NCI-H82 (cell line): Measurements from ENCODE around the gene FOXN3.
A peak's percentile ranks its signal among the peaks of the same experiment; 100 is the strongest.

Source experiments
- DNase-seq: peaks from one replicate; lab custom pipeline; 2025; lab: John Stamatoyannopoulos, UW

FOXN3 gene

GRCh38 chr14:89408907-89409700 is 7.9 kb downstream of the FOXN3 start:
- no peak for DNase-seq

DNA sequence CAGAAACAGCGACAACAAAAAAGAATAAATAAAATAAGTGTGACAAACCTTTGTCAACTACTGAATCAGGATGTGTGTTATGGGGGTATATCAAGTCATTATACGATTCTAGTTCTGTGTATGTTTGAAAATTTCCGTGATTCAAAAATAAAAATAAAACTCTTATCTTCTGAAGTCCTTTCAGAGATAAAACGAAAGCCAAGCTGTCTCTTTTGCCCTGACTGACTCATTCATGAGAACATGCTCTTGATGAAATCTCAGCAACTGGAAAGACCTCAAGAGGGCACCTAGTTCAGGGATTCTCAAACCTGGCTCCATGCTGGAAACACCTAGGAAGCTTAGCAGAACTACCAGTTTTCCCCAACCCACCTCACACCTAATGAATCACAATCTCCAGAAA is 9.2 kb downstream of the FOXN3 start:
- DNase-seq, result no peak

DNA sequence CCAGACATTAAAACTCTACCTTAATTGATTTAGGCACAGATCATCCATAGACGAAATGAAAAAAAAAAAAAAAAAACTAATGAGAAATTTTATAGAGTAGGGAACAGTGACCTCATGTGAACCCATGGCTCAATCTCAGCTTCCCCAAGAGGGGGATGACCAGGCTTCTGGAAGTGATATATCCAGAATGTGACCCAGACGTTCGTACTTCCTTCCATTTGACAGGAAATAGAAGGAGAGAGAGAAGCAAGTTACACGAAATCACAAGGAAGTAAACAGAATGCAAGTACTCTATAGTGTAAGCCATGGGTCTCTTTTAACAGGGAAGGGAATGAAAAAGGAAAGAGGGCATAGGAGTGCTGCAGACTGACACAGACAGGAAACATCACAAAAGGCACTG is 10.1 kb downstream of the FOXN3 start:
- DNase-seq, result peak; percentile 49

DNA sequence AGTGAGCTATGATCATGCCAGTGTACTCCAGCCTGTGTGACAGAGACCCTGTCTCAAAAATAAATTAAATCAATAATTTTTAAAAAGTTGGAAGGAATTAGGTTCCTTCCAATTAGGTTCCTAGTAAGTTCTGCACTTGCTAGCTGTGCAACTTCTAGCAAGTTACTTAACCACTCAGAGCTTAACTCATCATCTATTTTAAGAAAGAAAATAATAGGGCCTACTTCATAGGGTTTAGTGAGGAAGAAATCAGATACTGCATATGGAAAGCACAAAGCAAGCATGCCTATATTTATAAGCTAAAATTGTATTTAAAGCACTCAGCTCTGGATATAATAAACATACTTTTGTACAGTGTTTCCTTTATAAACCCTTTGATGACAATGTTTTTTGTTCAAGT is 10.7 kb downstream of the FOXN3 start:
- no peak for DNase-seq

DNA sequence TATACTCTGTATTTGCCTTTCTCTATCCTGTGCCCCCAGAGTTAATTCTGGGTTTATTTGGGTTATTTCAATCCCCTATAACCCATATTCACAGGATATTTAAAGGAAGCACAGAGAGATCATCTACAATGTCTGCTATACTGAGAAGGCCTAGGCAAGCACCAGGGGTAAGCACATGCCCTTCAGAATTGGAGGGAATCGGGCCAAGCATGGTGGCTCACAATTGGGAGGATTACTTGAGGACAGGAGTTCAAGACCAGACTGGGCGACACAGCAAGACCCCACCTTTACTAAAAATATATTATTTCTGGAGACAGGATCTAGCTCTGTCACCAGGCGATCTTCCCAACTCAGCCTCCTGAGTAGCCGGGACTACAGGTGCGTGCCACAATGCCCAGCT is 11.3 kb downstream of the FOXN3 start:
- no peak for DNase-seq

- no peak for DNase-seq
These were observed 14.7 kb downstream of the FOXN3 start for GRCh38 chr14:89402363-89402762.

DNA sequence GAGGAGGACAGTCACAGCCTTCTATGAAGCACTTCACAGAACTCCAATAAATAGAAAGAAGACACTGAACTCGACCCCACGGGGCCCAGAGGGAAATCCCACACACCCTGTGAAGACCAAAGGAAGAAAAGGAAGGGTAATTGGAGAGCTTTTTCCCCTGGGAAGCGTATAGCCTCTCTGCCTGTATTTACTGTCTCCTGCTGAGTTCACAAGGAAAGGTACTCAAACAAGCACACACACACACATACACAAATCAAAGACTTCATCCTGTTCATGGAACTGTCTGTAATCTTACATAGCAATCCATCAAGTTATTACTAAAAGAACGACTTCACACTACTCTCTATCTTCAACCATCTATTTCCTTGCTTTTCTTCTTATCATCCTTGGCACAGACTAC is 15.3 kb downstream of the FOXN3 start:
- DNase-seq, result no peak

- no peak for DNase-seq
These were observed 15.8 kb downstream of the FOXN3 start for GRCh38 chr14:89401241-89401640.

DNA sequence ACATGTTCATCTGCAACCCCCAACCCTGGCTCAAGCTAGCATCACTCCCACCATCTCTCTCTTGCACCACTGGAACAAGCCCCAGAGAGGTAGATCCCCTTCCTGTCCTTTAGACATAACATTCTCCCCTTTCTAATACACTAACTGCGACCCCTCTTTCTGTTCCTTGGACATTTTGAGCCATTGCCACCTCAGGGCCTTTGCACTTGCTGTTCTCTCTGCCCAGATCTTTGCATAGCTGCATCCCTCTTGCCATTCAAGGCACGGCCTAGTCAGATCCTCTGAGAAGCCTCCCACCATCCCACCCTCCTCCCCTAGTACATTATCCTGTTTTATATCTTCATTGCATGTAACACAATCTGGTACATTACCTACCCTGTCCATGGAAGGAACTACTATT is 16.5 kb downstream of the FOXN3 start:
- no peak for DNase-seq

DNA sequence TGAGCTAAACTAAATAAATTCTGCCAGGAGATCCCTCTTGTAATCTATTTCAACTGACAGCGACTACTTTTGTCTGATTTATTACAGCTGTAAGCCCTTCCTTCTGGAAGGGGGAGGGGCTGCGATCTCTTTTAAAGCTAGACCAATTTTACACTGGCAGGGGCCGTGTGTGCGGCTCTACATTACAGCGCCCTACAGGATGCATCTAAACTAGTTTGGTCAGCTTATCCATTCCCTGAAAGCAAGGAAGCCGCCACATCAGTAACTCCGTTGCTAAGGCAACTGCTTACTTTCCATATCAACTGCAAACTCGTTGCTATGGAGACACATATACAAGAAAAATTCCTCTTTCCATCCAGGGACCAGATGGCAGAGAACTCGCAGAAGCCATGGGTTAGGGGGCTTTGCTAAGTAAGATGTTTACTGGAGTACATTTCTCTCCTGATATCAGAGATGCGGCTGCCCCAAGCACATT is 17.4 kb downstream of the FOXN3 start:
- DNase-seq, result peak; percentile 92

- no peak for DNase-seq
These were observed 17.9 kb downstream of the FOXN3 start for GRCh38 chr14:89399157-89399556.

- DNase-seq, result no peak
These were observed 19.3 kb downstream of the FOXN3 start for GRCh38 chr14:89397569-89398230.

- DNase-seq, result no peak
These were observed 22.1 kb downstream of the FOXN3 start for GRCh38 chr14:89394972-89395371.

GRCh38 chr14:89393222-89393745 is 23.7 kb downstream of the FOXN3 start:
- peak; percentile 16 for DNase-seq

DNA sequence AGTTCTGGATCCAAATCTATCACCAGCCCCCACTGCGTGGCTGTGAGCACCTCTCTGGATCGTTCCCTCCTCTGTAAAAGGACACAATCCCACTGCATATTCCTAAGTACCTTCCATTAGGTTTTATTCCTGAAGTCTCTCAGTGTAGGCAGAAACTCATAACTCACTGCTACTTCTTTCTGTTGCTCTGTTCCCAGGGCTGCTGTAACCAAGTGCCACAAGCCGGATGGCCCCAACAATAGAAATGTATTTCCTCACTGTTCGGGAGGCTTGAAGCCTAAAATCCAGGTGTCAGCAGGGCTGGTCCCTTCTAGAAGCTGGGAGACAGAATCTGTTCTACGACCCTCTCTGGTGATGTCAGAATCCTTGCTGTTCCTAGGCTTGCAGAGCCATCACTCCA is 24.9 kb downstream of the FOXN3 start:
- no peak for DNase-seq

- no peak for DNase-seq
These were observed 25.5 kb downstream of the FOXN3 start for GRCh38 chr14:89391556-89391955.

DNA sequence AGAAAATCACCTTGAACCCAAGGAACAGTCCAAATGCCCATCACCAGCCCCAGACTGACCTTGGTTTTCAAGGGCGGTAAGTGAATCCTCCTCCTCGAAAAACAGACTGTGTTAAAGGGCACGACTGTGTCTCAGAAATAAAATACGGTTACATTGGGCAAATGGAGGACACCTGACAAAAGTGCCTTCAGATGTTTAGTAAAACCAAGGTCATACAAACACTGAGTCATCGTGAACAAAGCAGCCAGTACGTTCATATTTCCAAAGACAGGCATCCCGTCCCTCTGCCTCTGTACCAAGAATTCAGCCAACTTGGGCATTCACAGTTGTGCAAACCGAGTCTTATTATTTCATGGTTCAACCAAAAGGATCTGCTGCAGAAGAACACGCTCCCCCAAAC is 25.9 kb downstream of the FOXN3 start:
- DNase-seq, result no peak

- no peak for DNase-seq
These were observed 28.2 kb downstream of the FOXN3 start for GRCh38 chr14:89388853-89389252.

DNA sequence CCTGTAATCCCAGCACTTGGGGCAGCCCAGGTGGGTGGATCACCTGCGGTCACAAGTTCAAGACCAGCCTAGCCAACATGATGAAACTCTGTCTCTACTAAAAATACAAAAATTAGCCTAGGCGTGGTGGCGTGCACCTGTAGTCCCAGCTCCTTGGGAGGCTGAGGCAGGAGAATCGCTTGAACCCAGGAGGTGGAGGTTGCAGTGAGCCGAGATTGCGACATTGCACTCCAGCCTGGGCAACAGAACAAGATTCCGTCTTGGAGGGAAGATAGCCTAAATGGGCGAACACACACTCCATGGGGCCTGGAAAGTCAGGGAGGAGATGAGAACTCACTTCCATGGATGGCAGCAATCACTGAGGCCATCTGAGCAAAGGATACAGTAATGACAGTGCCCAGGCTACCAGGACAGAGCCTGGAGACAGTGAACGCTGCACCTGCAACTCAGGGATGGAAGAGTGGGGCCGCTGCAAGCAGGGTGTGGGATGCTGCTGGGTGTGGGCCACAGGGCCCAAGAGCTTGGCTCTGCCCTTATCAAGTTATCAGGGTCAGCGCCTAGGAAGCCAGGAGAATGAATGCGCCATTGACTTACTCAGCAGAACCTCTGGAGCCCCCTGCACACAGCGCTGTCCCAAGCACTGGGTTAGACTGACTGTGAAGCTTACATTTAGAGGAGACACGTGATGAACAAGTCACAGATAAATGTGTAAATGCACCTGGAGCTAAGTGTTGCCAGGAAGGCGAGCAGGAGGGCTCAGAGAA is 28.9 kb downstream of the FOXN3 start:
- DNase-seq, result no peak

GRCh38 chr14:89386212-89386886 is 30.7 kb downstream of the FOXN3 start:
- peak; percentile 75 for DNase-seq

- DNase-seq, result no peak
These were observed 32.4 kb downstream of the FOXN3 start for GRCh38 chr14:89384636-89385035.

- no peak for DNase-seq
These were observed 33.0 kb downstream of the FOXN3 start for GRCh38 chr14:89384023-89384422.
